22Rv1 (cell line): ENCODE measurements around the gene TMEM35B.

Experiments
- H3K27ac ChIP-seq: fragments of 450-650 bp; 2 replicates; pipeline ENCODE4 v1.5.1; 2017
- ZFX ChIP-seq: fragments of 450-650 bp; IDR thresholded peaks from 2 replicates; pipeline ENCODE4 v1.6.1; 2017; ENCODE audit warnings: antibody characterized with exemption, borderline replicate concordance
- TF ChIP-seq, protein P1 (sequence below): fragments of 450-650 bp; IDR thresholded peaks from 2 replicates; pipeline ENCODE4 v1.5.1; 2017; ENCODE audit warnings: mild to moderate bottlenecking

Gene TMEM35B

DNA sequence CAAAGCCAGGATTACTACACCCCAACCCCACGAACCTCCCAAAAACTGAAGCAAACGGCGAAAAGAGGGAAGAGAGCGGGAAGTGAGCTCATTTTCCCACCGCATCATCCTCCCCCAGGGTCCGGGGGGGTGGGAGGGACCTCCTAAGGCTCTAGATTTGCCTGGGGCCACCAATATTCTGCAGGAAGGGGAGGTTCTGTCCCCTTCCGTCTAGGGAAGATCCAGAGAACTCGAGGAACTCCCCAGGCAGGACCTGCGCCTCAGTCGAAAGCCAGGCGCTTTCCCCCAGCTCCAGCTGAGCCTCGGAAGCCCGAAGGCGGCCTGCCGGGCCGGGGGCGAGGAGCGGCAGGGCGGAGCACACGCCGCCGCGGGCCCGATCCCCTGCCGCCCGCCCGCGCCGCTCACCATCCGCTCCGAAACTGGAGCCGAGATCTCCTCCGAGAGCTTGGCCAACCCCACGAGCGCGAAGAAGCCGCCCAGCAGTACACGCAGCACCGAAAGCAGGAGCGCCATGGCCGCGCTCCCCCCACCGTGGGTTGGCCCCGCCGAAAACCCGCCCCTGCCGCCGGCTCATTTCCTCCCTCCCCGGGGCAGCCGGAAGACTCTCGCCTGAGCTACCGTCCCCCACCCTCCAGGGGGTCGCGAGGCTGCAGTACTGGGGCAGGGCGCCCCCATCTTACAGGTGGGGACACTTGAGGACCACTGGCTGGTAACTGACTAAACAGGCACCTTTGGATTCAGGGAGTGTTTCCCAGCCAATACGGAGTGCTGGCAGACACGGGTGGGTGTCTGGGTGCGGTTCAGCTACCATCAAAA, at the start of gene TMEM35B:
TMEM35B (minus strand) TSS at position 555 of the 816 bp plus-strand sequence; CDS start at position 513, 42 bp downstream.
- TF ChIP-seq ZFX, result no peak
- TF ChIP-seq, protein P1, sequence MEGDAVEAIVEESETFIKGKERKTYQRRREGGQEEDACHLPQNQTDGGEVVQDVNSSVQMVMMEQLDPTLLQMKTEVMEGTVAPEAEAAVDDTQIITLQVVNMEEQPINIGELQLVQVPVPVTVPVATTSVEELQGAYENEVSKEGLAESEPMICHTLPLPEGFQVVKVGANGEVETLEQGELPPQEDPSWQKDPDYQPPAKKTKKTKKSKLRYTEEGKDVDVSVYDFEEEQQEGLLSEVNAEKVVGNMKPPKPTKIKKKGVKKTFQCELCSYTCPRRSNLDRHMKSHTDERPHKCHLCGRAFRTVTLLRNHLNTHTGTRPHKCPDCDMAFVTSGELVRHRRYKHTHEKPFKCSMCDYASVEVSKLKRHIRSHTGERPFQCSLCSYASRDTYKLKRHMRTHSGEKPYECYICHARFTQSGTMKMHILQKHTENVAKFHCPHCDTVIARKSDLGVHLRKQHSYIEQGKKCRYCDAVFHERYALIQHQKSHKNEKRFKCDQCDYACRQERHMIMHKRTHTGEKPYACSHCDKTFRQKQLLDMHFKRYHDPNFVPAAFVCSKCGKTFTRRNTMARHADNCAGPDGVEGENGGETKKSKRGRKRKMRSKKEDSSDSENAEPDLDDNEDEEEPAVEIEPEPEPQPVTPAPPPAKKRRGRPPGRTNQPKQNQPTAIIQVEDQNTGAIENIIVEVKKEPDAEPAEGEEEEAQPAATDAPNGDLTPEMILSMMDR, result 0 out of 2 replicates have a peak, but pooled peaks have one; percentile 9
- peak within 1 kb of the TSS; percentile 70 for H3K27ac ChIP-seq

DNA sequence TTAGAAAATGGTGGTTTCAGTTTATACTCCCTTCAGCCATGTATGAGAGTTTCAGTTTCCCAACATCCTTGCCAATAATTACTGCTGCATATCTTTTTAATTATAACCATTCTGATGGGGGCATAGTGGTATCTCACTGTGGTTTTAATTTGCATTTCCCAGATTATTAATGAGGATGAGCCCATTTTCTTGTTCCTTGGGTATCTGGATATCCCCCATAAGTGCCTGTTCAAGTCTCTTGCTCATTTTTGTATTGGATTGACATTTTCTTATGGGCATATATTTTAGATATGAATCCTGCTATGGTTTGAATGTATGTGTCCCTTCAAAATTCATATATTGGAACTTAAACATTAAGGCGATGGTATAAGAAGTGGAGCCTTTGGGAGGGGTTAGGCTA, 48.2 kb upstream of the TMEM35B start:
- TF ChIP-seq, protein P1, result no peak
- TF ChIP-seq ZFX, result no peak
- H3K27ac ChIP-seq, result no peak overlapping the region

DNA sequence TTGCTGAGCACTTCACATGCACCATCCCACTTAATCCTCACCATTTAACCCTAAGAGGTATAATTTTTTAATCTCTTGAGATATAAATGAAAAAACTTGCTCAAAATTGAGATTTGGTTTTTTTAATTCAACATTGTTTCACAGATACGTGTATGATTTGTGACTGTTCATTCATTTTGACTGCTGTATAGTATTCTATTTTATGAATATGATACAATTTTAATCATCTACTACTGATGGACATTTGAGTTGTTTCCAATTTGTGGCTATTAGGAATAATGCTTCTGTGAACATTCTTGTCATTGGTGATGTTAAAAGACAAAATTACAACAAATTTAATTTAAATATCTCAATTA, 47.2 kb upstream of the TMEM35B start:
- peak overlapping the region; percentile 96 for H3K27ac ChIP-seq

DNA sequence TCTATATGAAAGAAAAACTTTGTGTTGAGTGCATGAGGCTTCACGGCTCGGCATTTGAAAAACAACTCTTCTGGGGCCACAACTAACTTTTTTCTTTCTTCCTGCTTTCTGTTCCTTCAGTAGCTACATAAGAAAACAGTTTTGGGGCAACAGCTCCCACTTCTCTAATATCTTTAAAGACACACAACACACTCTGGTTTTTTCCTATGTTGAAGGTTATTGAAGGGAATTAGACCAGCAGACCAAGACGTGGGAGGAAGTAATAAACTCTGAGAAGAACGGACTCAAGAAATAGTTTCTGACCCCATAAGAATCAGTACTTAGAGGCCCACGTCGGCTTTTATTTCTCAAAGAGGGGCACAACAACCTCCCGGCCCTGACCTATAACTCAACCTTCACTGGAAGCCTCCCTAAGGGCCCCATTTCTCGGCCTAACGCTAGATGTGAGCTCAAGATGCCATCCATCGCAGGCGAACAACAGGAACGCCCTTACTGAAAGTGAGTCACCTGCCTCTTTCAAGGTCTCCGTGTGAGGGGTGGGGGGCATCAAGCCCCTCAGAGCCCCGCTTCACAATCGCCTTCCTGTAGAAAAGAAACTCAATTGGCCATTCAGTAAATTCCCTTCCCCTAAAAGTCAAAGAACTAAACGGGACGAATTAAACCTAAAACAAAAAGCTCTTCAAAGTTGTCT, 45.8 kb upstream of the TMEM35B start:
- TF ChIP-seq ZFX, result no peak
- TF ChIP-seq, protein P1, result no peak
- peak overlapping the region; percentile 96 for H3K27ac ChIP-seq

More for the DNA sequence above, 47.2 kb upstream of the TMEM35B start:
- TF ChIP-seq, protein P1, result no peak
- TF ChIP-seq ZFX, result no peak

DNA sequence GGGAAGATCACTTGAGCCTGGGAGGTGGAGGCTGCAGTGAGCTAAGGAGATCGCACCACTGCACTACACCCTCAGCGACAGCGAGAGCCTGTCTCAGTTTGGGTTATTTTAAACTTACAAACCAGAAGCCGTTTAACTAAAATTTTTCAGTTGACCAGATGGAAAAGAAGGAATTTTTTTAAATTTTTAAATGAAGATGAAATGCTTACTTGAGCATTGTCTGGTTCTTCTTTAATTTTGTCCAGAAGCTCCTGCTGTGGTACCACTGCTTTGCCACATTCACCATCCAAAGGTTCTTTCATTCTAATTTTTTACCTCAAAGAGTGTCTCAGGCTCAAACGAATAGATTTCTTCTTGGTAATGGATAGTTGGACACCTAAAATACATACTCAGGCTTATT, 45.2 kb upstream of the TMEM35B start:
- TF ChIP-seq, protein P1, result no peak
- TF ChIP-seq ZFX, result no peak
- peak overlapping the region; percentile 96; the same call in 1 of the 2 replicates for H3K27ac ChIP-seq

DNA sequence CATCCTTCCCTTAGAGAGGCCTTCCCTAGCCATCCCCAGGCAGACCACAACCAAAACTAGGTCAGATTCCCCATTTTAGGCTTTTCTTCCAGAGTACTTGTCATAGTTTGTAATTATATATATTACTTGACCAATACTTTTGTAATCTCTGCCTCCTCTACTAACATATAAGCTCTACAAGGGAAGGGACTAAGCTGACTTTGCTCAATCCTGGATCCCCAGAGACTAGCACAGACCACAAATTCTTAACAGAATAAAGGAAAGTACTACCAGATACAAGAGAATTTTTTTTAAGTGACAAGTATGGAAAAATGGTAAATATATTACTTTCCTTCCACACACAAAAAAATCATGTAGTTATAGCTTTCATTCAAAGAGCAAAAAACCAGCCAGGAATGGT, 44.6 kb upstream of the TMEM35B start:
- H3K27ac ChIP-seq, result no peak overlapping the region
- TF ChIP-seq, protein P1, result no peak
- TF ChIP-seq ZFX, result no peak

DNA sequence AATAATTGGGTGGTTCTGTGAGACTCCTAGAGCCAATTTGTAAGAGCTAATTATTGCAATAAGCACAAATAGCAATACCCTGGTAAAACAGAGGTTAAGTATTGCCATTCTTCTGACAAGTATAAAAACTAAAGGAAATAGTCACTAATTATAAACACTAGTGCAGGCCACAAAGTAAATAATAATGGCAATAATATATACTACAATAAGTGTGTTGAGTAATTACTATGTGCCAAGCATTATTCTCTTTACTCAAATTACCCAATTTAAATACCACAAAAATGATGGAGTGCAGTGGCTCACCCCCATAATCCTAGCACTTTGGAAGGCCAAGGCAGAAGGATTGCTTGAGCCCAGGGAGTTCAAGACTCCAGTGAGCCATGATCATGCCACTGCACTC, 31.3 kb upstream of the TMEM35B start:
- no peak overlapping the region for H3K27ac ChIP-seq
- no peak for TF ChIP-seq ZFX
- TF ChIP-seq, protein P1, result no peak
